HG02938 (cell line): ENCODE results near the gene C21orf58.
A peak's percentile ranks its signal among the peaks of the same experiment; 100 is the strongest.

Experiments
- ATAC-seq: cut with Tn5 transposase; IDR thresholded peaks from one replicate; pipeline ENCODE4 v1.9.1; 2021; ENCODE audit warnings: mild to moderate bottlenecking, moderate library complexity; ENCODE audit not compliant: unreplicated experiment

Gene C21orf58

DNA sequence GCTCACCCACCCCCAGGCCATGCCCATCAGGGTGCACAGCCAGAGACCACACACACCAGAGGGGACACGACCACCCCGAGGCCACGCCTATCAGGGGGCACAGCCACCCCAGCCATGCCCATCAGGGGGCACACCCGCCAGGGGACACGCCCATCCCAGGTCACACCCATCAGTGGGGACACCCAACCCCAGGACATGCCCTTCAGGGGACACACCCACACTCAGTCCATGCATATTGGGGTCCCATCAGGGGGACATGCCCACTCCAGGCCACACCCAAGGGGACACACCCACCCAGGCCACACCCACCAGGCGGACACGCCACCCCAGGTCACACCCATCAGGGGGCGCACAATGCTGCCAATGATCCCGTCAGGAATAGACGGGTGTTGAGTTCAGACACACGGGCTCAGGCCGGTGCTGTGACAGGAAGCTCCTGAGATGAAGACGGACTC lies 59.0 kb downstream of the C21orf58 start:
- ATAC-seq: no peak

- no peak for ATAC-seq
Measured at GRCh38 chr21:46264046-46264689, 59.5 kb downstream of the C21orf58 start.

DNA sequence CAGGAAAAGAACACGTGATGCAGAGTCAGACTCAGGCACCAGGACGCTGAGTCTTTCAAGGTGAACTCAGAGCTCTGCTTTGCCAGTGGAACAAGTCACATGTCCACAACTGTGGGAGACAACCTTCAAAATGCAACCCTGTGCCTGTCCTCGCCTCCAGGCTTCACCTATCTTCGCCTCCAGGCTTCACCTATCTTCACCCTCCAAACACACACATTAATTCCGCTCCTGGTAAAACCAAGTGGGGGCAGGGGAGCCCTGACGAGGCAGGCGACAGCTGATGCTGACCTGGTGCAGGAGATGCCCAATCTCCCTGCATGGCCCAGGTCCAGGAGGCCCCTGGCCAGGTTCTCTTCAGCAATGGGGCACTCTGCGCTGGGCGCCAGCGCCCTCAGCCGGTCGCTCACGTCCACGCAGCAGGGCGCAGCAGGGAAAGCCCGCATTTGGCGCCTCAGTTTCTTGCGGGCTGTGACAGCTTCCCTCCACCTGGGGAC lies 67.1 kb downstream of the C21orf58 start:
- no peak for ATAC-seq

DNA sequence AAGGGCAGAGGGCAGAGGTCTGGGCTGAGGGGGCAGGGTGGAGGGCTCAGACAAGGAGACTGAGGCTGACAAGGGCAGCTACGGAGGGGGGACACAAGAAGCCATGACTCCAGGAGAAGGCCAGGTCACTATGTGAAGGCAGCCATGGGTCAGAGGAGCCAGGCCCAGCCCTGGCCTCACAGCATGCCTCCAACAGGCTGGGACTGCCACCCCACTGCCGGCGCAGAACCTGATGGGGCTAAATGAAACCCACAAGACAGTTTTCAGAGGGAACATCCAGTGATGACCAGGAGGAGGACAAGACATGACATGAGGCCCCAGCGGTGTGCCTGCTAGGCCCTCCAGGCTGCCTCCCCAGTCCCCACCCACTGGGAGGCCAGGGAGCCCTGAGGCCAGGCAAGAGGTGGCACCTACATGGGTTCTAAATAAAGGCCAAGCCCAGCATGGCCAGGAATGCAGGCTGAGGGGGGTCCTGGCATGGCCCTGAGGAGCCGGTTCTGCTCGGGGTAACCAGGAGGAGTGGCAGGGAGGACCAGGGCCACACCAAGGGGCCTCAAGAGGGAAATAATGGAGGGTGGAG lies 67.8 kb downstream of the C21orf58 start:
- no peak for ATAC-seq

- no peak for ATAC-seq
Measured at GRCh38 chr21:46255166-46255565, 68.5 kb downstream of the C21orf58 start.

GRCh38 chr21:46254208-46254975 lies 69.3 kb downstream of the C21orf58 start:
- ATAC-seq: no peak

DNA sequence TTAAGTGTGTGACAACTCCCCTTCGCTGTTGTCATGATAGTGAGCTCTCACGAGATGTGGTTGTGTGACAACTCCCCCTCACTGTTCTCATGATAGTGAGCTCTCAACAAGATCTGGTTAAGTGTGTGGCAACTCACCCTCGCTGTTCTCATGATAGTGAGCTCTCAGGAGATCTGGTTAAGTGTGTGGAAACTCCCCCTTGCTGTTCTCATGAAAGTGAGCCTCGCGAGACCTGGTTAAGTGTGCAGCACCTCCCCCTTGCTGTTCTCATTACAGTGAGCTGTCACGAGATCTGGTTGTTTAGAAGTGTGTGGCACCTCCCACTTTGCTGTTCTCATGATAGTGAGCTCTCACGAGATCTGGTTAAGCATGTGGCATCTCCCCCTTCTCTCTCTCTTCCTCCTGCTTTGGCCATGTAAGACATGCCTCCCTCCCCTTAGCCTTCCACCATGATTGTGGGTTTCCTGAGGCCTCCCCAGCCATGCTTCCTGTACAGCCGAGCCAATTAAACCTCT lies 70.0 kb downstream of the C21orf58 start:
- ATAC-seq: peak; percentile 71

DNA sequence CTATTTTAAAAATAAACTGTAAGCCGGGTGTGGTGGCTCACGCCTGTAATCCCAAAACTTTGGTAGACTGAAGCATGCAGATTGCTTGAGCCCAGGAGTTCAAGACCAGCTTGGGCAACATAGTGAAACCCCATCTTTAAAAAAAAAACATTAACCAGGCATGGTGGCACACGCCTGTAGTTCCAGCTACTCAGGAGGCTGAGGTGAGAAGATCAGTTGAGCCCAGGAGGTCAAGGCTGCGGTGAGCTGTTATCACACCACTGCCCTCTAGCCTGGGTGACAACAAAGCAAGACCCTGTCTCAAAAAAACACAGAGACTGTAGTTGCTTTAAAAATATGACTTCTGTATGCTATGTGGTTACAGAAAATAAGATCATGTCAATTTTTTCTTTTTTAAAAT lies 70.8 kb downstream of the C21orf58 start:
- no peak for ATAC-seq
